Choroid plexus epithelial cell (primary cell): ENCODE data around the gene POLR2L.
A peak's percentile ranks its signal among the peaks of the same experiment; 100 is the strongest.

Experiments used
- DNase-seq: peaks from one replicate; pipeline ENCODE4 v3.0.0-alpha.2; 2010; ENCODE audit warnings: low read depth
- H3K4me3 ChIP-seq: 2 replicates; pipeline ENCODE4 v1.5.1; 2011; ENCODE audit warnings: low read depth, mild to moderate bottlenecking, control low read depth, low read length, moderate library complexity
- CTCF ChIP-seq: conservative IDR thresholded peaks from 2 replicates; pipeline ENCODE4 v1.5.1; 2011; ENCODE audit warnings: low read depth, mild to moderate bottlenecking, control low read depth, inconsistent platforms, low read length, moderate library complexity

The POLR2L gene

GRCh38 chr11:860234-861104, 18.1 kb upstream of the POLR2L start:
- DNase-seq, result no peak
- no peak overlapping the region for H3K4me3 ChIP-seq
- TF ChIP-seq CTCF, result no peak

GRCh38 chr11:859394-860131, 17.2 kb upstream of the POLR2L start:
- H3K4me3 ChIP-seq, result peak overlapping the region; percentile 55
- no peak for TF ChIP-seq CTCF
- peak; percentile 97 for DNase-seq

- H3K4me3 ChIP-seq, result no peak overlapping the region
- no peak for DNase-seq
- TF ChIP-seq CTCF, result no peak
Measured at GRCh38 chr11:858762-859339, 16.5 kb upstream of the POLR2L start.

- DNase-seq, result no peak
- no peak overlapping the region for H3K4me3 ChIP-seq
- no peak for TF ChIP-seq CTCF
Measured at GRCh38 chr11:858053-858761, 15.9 kb upstream of the POLR2L start.

GRCh38 chr11:856397-856796, 14.1 kb upstream of the POLR2L start:
- TF ChIP-seq CTCF, result no peak
- DNase-seq, result no peak
- H3K4me3 ChIP-seq, result no peak overlapping the region

GRCh38 chr11:855796-856195, 13.5 kb upstream of the POLR2L start:
- TF ChIP-seq CTCF, result no peak
- no peak for DNase-seq
- H3K4me3 ChIP-seq, result no peak overlapping the region
